Measurements from ENCODE around the gene PTPRC. TPM values are rescaled to one million over a fixed set of nuclear protein-coding genes. Genes with fewer than 3 reads are reported as not detected.

Gene PTPRC
- total and polyA plus RNA-seq, 2 donors (not counting 3 experiments of a cell fraction or from before 2014, with no cell fraction given): not detected

DNA sequence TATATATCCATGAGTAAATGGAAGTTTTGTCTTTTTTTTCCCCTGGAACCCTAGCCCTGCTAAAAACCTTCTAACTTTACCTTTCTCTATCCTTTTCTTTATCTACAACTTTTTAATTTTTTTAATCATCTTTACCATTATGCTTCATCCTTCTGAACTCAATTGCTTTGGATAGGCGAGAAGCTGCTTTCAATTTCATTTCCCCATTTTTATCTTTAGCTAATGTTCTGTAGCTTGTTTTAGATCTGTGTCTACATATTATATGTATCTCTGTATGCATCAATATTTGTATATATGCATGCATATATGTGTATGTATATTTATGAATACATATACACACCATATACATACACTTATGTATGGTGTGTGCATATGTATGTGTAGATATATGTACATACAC, 57.4 kb downstream of the PTPRC start:
- H3K9me1 ChIP-seq (replicated peaks; ENCODE audit: control insufficient read depth, extremely low read depth, insufficient read depth, low read length): no peaks in the 10 kb centered on the region
- no peak overlapping the region for H3K4me3 ChIP-seq (replicated peaks in 1 of 3; ENCODE audit: insufficient read depth in 1 of 3, low read depth in 1 of 3, low read length in 3 of 3)
- dilution Hi-C loops (cut with MboI; ENCODE audit: extremely low pct_ligation_motif_present, low sequenced_read_pairs): no loop called here
- DNase-seq (ENCODE audit: low read depth, low spot score): no peak
- intact Hi-C loops (cut with micrococcal nuclease): loop anchor here (5.0 kb wide), 1 partner anchor 624 kb away; no protein-coding TSS in a partner anchor
- BruUV-seq (replicated peaks): no TSS peak
- ChIA-PET POLR2A (no interaction called here), CTCF (interaction anchor here (1.9 kb wide), 1 partner anchor 10 kb away, joined by 13 read pairs; no protein-coding TSS in a partner anchor)
- no peaks in the 10 kb centered on the region for H4K20me1 ChIP-seq (replicated peaks; ENCODE audit: control insufficient read depth, extremely low read depth, insufficient read depth, low read length)
- TF ChIP-seq FOS (IDR thresholded peaks at IDR 0.05; ENCODE audit: borderline replicate concordance, insufficient read depth, low read length): no peak
- TF ChIP-seq, protein P1, sequence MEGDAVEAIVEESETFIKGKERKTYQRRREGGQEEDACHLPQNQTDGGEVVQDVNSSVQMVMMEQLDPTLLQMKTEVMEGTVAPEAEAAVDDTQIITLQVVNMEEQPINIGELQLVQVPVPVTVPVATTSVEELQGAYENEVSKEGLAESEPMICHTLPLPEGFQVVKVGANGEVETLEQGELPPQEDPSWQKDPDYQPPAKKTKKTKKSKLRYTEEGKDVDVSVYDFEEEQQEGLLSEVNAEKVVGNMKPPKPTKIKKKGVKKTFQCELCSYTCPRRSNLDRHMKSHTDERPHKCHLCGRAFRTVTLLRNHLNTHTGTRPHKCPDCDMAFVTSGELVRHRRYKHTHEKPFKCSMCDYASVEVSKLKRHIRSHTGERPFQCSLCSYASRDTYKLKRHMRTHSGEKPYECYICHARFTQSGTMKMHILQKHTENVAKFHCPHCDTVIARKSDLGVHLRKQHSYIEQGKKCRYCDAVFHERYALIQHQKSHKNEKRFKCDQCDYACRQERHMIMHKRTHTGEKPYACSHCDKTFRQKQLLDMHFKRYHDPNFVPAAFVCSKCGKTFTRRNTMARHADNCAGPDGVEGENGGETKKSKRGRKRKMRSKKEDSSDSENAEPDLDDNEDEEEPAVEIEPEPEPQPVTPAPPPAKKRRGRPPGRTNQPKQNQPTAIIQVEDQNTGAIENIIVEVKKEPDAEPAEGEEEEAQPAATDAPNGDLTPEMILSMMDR (IDR thresholded peaks at IDR 0.05; ENCODE audit: extremely low read depth in 1 of 2, insufficient read depth in 1 of 2, low read depth in 1 of 2, low read length in 2 of 2): no peak
- TF ChIP-seq GATA2 (IDR thresholded peaks at IDR 0.05; ENCODE audit: insufficient read depth, insufficient read length, low read depth, low read length): no peak
- TF ChIP-seq, protein P2, sequence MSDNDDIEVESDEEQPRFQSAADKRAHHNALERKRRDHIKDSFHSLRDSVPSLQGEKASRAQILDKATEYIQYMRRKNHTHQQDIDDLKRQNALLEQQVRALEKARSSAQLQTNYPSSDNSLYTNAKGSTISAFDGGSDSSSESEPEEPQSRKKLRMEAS (IDR thresholded peaks at IDR 0.05; ENCODE audit: insufficient read depth, insufficient read length): no peak
- no peak for TF ChIP-seq EZH2 (IDR thresholded peaks at IDR 0.05; ENCODE audit: borderline replicate concordance, low read depth, low read length, severe bottlenecking)
- TF ChIP-seq MYC (IDR thresholded peaks at IDR 0.05; ENCODE audit: low read depth, low read length): no peak
- no peak for TF ChIP-seq POLR2AphosphoS5 (IDR thresholded peaks at IDR 0.05; ENCODE audit: insufficient read depth, low read depth, low read length)
- no peak for TF ChIP-seq POLR2A (IDR thresholded peaks at IDR 0.05; ENCODE audit: low read depth, low read length)
- TF ChIP-seq JUN (IDR thresholded peaks at IDR 0.05; ENCODE audit: borderline replicate concordance, insufficient read depth, insufficient read length, low read depth): no peak
- no peak overlapping the region for H2AFZ ChIP-seq (ENCODE audit: low read depth, low read length)
- H3K27ac ChIP-seq (ENCODE audit: insufficient read depth, low read depth, low read length): no peak overlapping the region
- no peak overlapping the region for H3K4me2 ChIP-seq (ENCODE audit: insufficient read depth, low read length)
- H3K79me2 ChIP-seq (ENCODE audit: control insufficient read depth, insufficient read depth, low read length): no peaks in the 10 kb centered on the region
- peaks cover 0 to 3% of the 10 kb centered on the region in 2 experiments for H3K27me3 ChIP-seq (ENCODE audit: control insufficient read depth in 2 of 2, insufficient read depth in 2 of 2, low read length in 2 of 2)
- H3K9ac ChIP-seq (replicated peaks; ENCODE audit: extremely low read depth, insufficient read depth, low read length): no peak overlapping the region
- H3K4me1 ChIP-seq (ENCODE audit: control insufficient read depth, extremely low read depth, insufficient read depth, low read length): no peaks in the 10 kb centered on the region
- FAIRE-seq: no peak
- H3K9me3 ChIP-seq (replicated peaks; ENCODE audit: control insufficient read depth, insufficient read depth, low read length): no peaks in the 10 kb centered on the region
- H3K36me3 ChIP-seq (ENCODE audit: control insufficient read depth in 2 of 2, extremely low read depth in 1 of 2, insufficient read depth in 2 of 2, low read length in 2 of 2): no peaks in the 10 kb centered on the region
